ENCODE measurements around the gene SH2D2A.

Gene SH2D2A

DNA sequence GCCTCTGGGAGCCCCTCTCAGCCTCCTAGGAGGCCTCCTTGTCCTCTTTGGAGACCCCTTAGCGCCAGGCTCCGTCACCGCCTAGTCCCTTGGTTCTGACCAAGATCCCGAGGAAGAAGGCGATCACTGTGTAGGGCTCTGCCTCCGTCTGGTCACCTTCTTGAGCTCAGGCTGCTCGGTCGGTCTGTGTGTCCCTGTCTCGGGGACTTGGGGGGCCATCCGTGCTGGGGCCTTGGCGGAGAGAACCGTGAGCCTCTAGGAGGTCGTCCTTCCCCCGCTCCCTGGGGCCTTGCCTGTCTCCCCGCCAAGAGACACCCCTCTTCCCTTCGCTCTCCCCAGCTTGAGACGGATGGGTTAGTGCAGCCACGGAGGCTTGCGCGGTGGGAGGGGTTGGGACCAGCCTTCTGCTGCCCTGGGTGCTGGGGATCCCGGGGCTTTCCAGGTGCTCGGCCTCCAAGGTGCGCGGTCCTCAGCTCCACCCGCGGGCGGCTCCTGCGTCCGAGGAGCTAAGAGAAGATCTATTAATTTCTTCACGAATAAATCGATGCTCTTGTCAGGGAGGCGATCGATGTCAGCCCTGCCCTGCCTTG is 43.0 kb upstream of the SH2D2A start:
- TF ChIP-seq POLR2AphosphoS5 (IDR thresholded peaks at IDR 0.05; ENCODE audit: low read depth, low read length), result no peak
- no peak for TF ChIP-seq FOXP2 (optimal IDR thresholded peaks at IDR 0.05; ENCODE audit: borderline replicate concordance, extremely low read depth, extremely low read length, insufficient read depth)
- no peak for TF ChIP-seq SIN3A (IDR thresholded peaks at IDR 0.05; ENCODE audit: borderline replicate concordance, insufficient read depth, low read length)
- TF ChIP-seq, protein P1, sequence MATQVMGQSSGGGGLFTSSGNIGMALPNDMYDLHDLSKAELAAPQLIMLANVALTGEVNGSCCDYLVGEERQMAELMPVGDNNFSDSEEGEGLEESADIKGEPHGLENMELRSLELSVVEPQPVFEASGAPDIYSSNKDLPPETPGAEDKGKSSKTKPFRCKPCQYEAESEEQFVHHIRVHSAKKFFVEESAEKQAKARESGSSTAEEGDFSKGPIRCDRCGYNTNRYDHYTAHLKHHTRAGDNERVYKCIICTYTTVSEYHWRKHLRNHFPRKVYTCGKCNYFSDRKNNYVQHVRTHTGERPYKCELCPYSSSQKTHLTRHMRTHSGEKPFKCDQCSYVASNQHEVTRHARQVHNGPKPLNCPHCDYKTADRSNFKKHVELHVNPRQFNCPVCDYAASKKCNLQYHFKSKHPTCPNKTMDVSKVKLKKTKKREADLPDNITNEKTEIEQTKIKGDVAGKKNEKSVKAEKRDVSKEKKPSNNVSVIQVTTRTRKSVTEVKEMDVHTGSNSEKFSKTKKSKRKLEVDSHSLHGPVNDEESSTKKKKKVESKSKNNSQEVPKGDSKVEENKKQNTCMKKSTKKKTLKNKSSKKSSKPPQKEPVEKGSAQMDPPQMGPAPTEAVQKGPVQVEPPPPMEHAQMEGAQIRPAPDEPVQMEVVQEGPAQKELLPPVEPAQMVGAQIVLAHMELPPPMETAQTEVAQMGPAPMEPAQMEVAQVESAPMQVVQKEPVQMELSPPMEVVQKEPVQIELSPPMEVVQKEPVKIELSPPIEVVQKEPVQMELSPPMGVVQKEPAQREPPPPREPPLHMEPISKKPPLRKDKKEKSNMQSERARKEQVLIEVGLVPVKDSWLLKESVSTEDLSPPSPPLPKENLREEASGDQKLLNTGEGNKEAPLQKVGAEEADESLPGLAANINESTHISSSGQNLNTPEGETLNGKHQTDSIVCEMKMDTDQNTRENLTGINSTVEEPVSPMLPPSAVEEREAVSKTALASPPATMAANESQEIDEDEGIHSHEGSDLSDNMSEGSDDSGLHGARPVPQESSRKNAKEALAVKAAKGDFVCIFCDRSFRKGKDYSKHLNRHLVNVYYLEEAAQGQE (IDR thresholded peaks at IDR 0.05; ENCODE audit: insufficient read depth in 1 of 2, low read depth in 2 of 2, low read length in 2 of 2), result no peak
- no peak for TF ChIP-seq TAF1 (IDR thresholded peaks at IDR 0.05; ENCODE audit: borderline replicate concordance, insufficient read depth, low read length)

DNA sequence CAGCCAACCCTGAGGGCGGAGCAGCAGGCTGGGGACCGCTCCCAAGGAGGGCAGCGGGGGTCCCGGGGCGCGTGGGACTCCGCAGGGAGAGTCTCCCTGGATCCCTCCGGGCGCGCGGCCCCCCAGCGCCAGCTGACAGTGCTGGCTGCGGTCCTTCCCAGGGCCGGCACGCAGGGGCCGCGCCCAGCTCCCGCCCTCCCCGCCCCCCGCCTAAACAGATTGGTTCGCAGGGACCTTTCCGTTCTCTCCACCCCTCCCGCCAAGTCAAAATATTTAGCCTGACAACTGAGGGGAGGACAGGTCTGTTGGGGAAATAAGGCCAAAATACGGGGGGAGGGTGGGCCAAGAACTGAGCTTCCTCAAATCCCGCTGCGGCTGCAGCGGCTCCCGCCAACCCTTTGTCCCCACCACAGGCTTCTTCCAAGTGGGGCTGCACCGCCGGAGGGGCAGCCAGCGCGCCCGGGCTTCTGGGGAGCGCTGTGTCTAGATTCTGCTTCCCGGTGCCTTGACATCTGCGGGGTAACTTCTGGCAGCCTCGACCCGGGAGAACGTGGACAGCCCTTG is 42.4 kb upstream of the SH2D2A start, which contains the start of gene INSRR:
TSS of gene INSRR (minus strand) at position 159 of the 564 bp plus-strand sequence. CDS start 496 bp downstream, outside the sequence.
- TF ChIP-seq TAF1 (IDR thresholded peaks at IDR 0.05; ENCODE audit: borderline replicate concordance, insufficient read depth, low read length) (no peak), SIN3A (IDR thresholded peaks at IDR 0.05; ENCODE audit: borderline replicate concordance, insufficient read depth, low read length) (no peak), POLR2AphosphoS5 (IDR thresholded peaks at IDR 0.05; ENCODE audit: low read depth, low read length) (no peak), FOXP2 (optimal IDR thresholded peaks at IDR 0.05; ENCODE audit: borderline replicate concordance, extremely low read depth, extremely low read length, insufficient read depth) (no peak)
- TF ChIP-seq, protein P1 (IDR thresholded peaks at IDR 0.05; ENCODE audit: insufficient read depth in 1 of 2, low read depth in 2 of 2, low read length in 2 of 2), result no peak

DNA sequence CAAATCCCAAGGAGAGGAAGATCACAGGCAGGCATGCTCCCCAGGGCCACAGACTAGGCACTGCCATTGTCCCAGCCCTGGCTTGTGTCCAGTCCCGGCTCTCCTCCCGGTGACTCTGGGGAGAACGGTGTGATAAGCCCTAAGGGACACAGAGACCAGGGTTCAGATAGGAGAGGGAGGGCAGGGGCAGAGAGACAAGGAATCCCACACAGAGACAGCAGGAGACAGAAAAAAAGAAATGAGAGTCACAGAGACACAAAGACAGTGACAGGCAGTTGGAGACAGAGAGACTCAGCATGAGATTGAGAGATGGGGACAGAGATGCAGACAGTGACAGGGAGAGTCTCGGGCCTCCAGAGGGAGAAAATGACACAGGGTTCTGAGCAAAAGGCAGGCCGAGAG is 41.9 kb upstream of the SH2D2A start:
- no peak for TF ChIP-seq FOXP2 (optimal IDR thresholded peaks at IDR 0.05; ENCODE audit: borderline replicate concordance, extremely low read depth, extremely low read length, insufficient read depth)
- no peak for TF ChIP-seq POLR2AphosphoS5 (IDR thresholded peaks at IDR 0.05; ENCODE audit: low read depth, low read length)
- no peak for TF ChIP-seq TAF1 (IDR thresholded peaks at IDR 0.05; ENCODE audit: borderline replicate concordance, insufficient read depth, low read length)
- no peak for TF ChIP-seq SIN3A (IDR thresholded peaks at IDR 0.05; ENCODE audit: borderline replicate concordance, insufficient read depth, low read length)
- TF ChIP-seq, protein P1 (IDR thresholded peaks at IDR 0.05; ENCODE audit: insufficient read depth in 1 of 2, low read depth in 2 of 2, low read length in 2 of 2), result no peak

DNA sequence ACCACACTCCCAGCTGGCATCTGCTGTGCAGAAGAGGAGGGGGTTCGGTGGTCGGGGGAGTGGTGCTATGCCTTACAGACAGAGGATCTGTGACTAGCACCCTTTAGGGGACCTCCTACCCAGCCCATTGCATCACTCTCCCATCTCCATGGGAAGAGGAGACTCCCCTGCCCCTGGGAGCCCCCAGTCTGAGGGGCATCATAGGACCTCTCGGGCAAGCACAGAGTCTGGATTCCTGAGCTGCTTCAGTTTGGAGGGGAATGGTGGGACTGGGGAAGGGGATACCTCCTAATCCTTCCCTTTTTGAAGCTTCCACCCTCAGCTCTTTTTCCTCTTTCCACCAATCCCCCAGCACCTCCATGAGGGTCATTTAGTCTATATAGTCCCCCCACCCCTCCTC is 40.9 kb upstream of the SH2D2A start:
- no peak for TF ChIP-seq FOXP2 (optimal IDR thresholded peaks at IDR 0.05; ENCODE audit: borderline replicate concordance, extremely low read depth, extremely low read length, insufficient read depth)
- TF ChIP-seq SIN3A (IDR thresholded peaks at IDR 0.05; ENCODE audit: borderline replicate concordance, insufficient read depth, low read length), result no peak
- TF ChIP-seq, protein P1 (IDR thresholded peaks at IDR 0.05; ENCODE audit: insufficient read depth in 1 of 2, low read depth in 2 of 2, low read length in 2 of 2), result no peak
- no peak for TF ChIP-seq TAF1 (IDR thresholded peaks at IDR 0.05; ENCODE audit: borderline replicate concordance, insufficient read depth, low read length)
- TF ChIP-seq POLR2AphosphoS5 (IDR thresholded peaks at IDR 0.05; ENCODE audit: low read depth, low read length), result no peak

All from PFSK-1 (cell line).